Inflammatory macrophage treated with lipopolysaccharide for 4 hours (primary cell): ENCODE results near the gene SYCE1.
"Not testable (repeated sequence)": the region's sequence is repeated elsewhere in the genome, so short reads cannot be mapped to it uniquely, and the experiment has no call there.

ENCODE experiments used
- DNase-seq: peaks from one replicate; pipeline ENCODE4 v3.0.0-alpha.2; 2020

The SYCE1 gene

GRCh38 chr10:133565441-133566294 is at the start of gene SYCE1:
Gene SYCE1 (minus strand): TSS chr10:133565583. CDS start chr10:133565529, 54 bp downstream.
- no peak for DNase-seq

- no peak for DNase-seq
Measured at GRCh38 chr10:133614830-133615580, 49.6 kb upstream of the SYCE1 start.

GRCh38 chr10:133613699-133614098 is 48.3 kb upstream of the SYCE1 start:
- DNase-seq: no peak

GRCh38 chr10:133611079-133611478 is 45.7 kb upstream of the SYCE1 start:
- no peak for DNase-seq

GRCh38 chr10:133608855-133609254 is 43.5 kb upstream of the SYCE1 start:
- peak; percentile 19 for DNase-seq

- not testable (repeated sequence) for DNase-seq
Measured at GRCh38 chr10:133603434-133603833, 38.1 kb upstream of the SYCE1 start.

- no peak for DNase-seq
Measured at GRCh38 chr10:133600657-133601056, 35.3 kb upstream of the SYCE1 start.

- DNase-seq: not testable (repeated sequence)
Measured at GRCh38 chr10:133599869-133600268, 34.5 kb upstream of the SYCE1 start.

GRCh38 chr10:133592716-133593115 is 27.3 kb upstream of the SYCE1 start:
- no peak for DNase-seq

GRCh38 chr10:133590970-133591359 is 25.6 kb upstream of the SYCE1 start:
- no peak for DNase-seq

- no peak for DNase-seq
Measured at GRCh38 chr10:133590226-133590969, 25.0 kb upstream of the SYCE1 start.

GRCh38 chr10:133577037-133577436 is 11.7 kb upstream of the SYCE1 start:
- DNase-seq: not testable (repeated sequence)

- DNase-seq: not testable (repeated sequence)
Measured at GRCh38 chr10:133573460-133573859, 8.1 kb upstream of the SYCE1 start.

- DNase-seq: not testable (repeated sequence)
Measured at GRCh38 chr10:133572055-133572454, 6.7 kb upstream of the SYCE1 start.

GRCh38 chr10:133569801-133570200 is 4.4 kb upstream of the SYCE1 start:
- not testable (repeated sequence) for DNase-seq

GRCh38 chr10:133568831-133569527 is 3.6 kb upstream of the SYCE1 start:
- not testable (repeated sequence) for DNase-seq

GRCh38 chr10:133568287-133568614 is 2.9 kb upstream of the SYCE1 start:
- DNase-seq: no peak

- DNase-seq: no peak
Measured at GRCh38 chr10:133567609-133568286, 2.4 kb upstream of the SYCE1 start.

GRCh38 chr10:133567119-133567518 is 1.7 kb upstream of the SYCE1 start:
- no peak for DNase-seq

GRCh38 chr10:133564816-133565215 is 567 bp downstream of the SYCE1 start:
- no peak for DNase-seq

GRCh38 chr10:133559216-133559615 is 6.2 kb downstream of the SYCE1 start:
- DNase-seq: no peak

- no peak for DNase-seq
Measured at GRCh38 chr10:133557381-133557780, 8.0 kb downstream of the SYCE1 start.
